Measurements from ENCODE around the gene POU3F2.

POU3F2 gene

GRCh38 chr6:98843271-98844243 lies 9.2 kb downstream of the POU3F2 start:
- no peak overlapping the region for H3K4me2 ChIP-seq (ENCODE audit: low read depth, low read length, poor library complexity, severe bottlenecking)

GRCh38 chr6:98844244-98845210 lies 10.2 kb downstream of the POU3F2 start:
- Histone ChIP-seq H3K4me3 (ENCODE audit: low read length, poor library complexity, severe bottlenecking) (no peak overlapping the region), H3K27me3 (ENCODE audit: insufficient read depth, low read length, poor library complexity, severe bottlenecking) (no peaks in the 10 kb centered on the region), H3F3A (ENCODE audit: low read depth) (no peaks in the 10 kb centered on the region), H3K4me1 (ENCODE audit: insufficient read depth, low read length, poor library complexity, severe bottlenecking) (no peaks in the 10 kb centered on the region), H3K36me3 (ENCODE audit: insufficient read depth, low read length) (no peaks in the 10 kb centered on the region), H3K4me2 (ENCODE audit: low read depth, low read length, poor library complexity, severe bottlenecking) (peak overlapping the region; percentile 54), H2AFZ (ENCODE audit: low read length) (no peak overlapping the region), H3K9me3 (ENCODE audit: insufficient read depth, low read depth, low read length) (no peaks in the 10 kb centered on the region), H3K9ac (ENCODE audit: low read depth, low read length, poor library complexity, severe bottlenecking) (no peak overlapping the region), H3K9me2 (replicated peaks; ENCODE audit: low read depth, low read length) (no peaks in the 10 kb centered on the region), H4K20me1 (ENCODE audit: insufficient read depth, low read length, poor library complexity, severe bottlenecking) (no peaks in the 10 kb centered on the region), H3K79me2 (ENCODE audit: insufficient read depth, low read length) (no peaks in the 10 kb centered on the region)
- TF ChIP-seq EZH2phosphoT487 (IDR thresholded peaks at IDR 0.05; ENCODE audit: borderline replicate concordance) (no peak), CTCF (conservative IDR thresholded peaks at IDR 0.05; ENCODE audit: low read length) (no peak)

More at GRCh38 chr6:98843271-98844243, 9.2 kb downstream of the POU3F2 start:
- H2AFZ ChIP-seq (ENCODE audit: low read length): no peak overlapping the region
- H3F3A ChIP-seq (ENCODE audit: low read depth): no peaks in the 10 kb centered on the region
- no peaks in the 10 kb centered on the region for H3K4me1 ChIP-seq (ENCODE audit: insufficient read depth, low read length, poor library complexity, severe bottlenecking)
- TF ChIP-seq EZH2phosphoT487 (IDR thresholded peaks at IDR 0.05; ENCODE audit: borderline replicate concordance): no peak
- TF ChIP-seq CTCF (conservative IDR thresholded peaks at IDR 0.05; ENCODE audit: low read length): no peak
- H3K9me3 ChIP-seq (ENCODE audit: insufficient read depth, low read depth, low read length): no peaks in the 10 kb centered on the region
- no peaks in the 10 kb centered on the region for H4K20me1 ChIP-seq (ENCODE audit: insufficient read depth, low read length, poor library complexity, severe bottlenecking)
- H3K9me2 ChIP-seq (replicated peaks; ENCODE audit: low read depth, low read length): no peaks in the 10 kb centered on the region
- no peaks in the 10 kb centered on the region for H3K36me3 ChIP-seq (ENCODE audit: insufficient read depth, low read length)
- no peak overlapping the region for H3K4me3 ChIP-seq (ENCODE audit: low read length, poor library complexity, severe bottlenecking)
- H3K27me3 ChIP-seq (ENCODE audit: insufficient read depth, low read length, poor library complexity, severe bottlenecking): no peaks in the 10 kb centered on the region
- H3K9ac ChIP-seq (ENCODE audit: low read depth, low read length, poor library complexity, severe bottlenecking): no peak overlapping the region
- H3K79me2 ChIP-seq (ENCODE audit: insufficient read depth, low read length): no peaks in the 10 kb centered on the region

GRCh38 chr6:98845211-98846020 lies 11.0 kb downstream of the POU3F2 start:
- peak overlapping the region; percentile 54 for H3K4me2 ChIP-seq (ENCODE audit: low read depth, low read length, poor library complexity, severe bottlenecking)
- peak overlapping the region; percentile 22 for H3K4me3 ChIP-seq (ENCODE audit: low read length, poor library complexity, severe bottlenecking)
- H3K27me3 ChIP-seq (ENCODE audit: insufficient read depth, low read length, poor library complexity, severe bottlenecking): no peaks in the 10 kb centered on the region
- H3K36me3 ChIP-seq (ENCODE audit: insufficient read depth, low read length): no peaks in the 10 kb centered on the region
- no peaks in the 10 kb centered on the region for H3K9me2 ChIP-seq (replicated peaks; ENCODE audit: low read depth, low read length)
- H3K4me1 ChIP-seq (ENCODE audit: insufficient read depth, low read length, poor library complexity, severe bottlenecking): no peaks in the 10 kb centered on the region
- H4K20me1 ChIP-seq (ENCODE audit: insufficient read depth, low read length, poor library complexity, severe bottlenecking): no peaks in the 10 kb centered on the region
- H3K79me2 ChIP-seq (ENCODE audit: insufficient read depth, low read length): no peaks in the 10 kb centered on the region
- no peaks in the 10 kb centered on the region for H3K9me3 ChIP-seq (ENCODE audit: insufficient read depth, low read depth, low read length)
- H2AFZ ChIP-seq (ENCODE audit: low read length): no peak overlapping the region; the same call in 1 of the 2 replicates
- peak; percentile 94 for TF ChIP-seq CTCF (conservative IDR thresholded peaks at IDR 0.05; ENCODE audit: low read length)
- no peak for TF ChIP-seq EZH2phosphoT487 (IDR thresholded peaks at IDR 0.05; ENCODE audit: borderline replicate concordance)
- H3K9ac ChIP-seq (ENCODE audit: low read depth, low read length, poor library complexity, severe bottlenecking): no peak overlapping the region
- no peaks in the 10 kb centered on the region for H3F3A ChIP-seq (ENCODE audit: low read depth)

Measured in Loucy (cell line).